ENCODE results near the gene PDE8A. TPM values are rescaled to one million over a fixed set of nuclear protein-coding genes. Genes with fewer than 3 reads are reported as not detected.
A peak's percentile ranks its signal among the peaks of the same experiment; 100 is the strongest.

PDE8A gene
- total and polyA plus RNA-seq, 2 experiments from 2014 or later: 5.6 to 7.5 TPM

DNA sequence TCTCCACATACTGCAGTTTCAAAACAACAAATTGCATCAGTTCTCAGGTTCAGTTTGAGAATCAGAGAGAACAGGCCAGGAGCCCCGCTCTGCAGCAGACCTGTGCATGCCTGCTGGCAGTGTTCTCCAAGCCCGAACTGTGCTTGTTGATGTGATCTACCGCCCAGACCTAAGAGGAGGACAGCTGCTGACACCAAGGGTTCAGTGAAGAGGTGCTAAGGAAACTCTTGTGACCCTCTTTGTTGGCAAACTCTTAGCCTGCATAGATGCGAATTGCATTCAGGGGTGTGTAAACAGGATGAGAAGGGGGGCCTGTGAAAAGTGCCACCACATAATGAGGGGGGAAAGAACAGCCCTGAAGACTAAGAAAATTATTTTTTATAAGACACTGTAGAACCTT is 89.8 kb downstream of the PDE8A start:
- TF ChIP-seq EZH2phosphoT487 (IDR thresholded peaks at IDR 0.05; ENCODE audit: unreplicated experiment): no peak
- H3K36me3 Mint-ChIP-seq (ENCODE audit: low read depth): no peaks in the 10 kb centered on the region
- Histone ChIP-seq H2AFZ (no peak overlapping the region), H3K27me3 (ENCODE audit: insufficient read depth) (no peaks in the 10 kb centered on the region), H3K9me2 (ENCODE audit: insufficient read depth) (no peaks in the 10 kb centered on the region), H3K4me3 (no peak overlapping the region), H3K36me3 (ENCODE audit: insufficient read depth) (no peaks in the 10 kb centered on the region), H4K20me1 (replicated peaks; ENCODE audit: insufficient read depth) (no peaks in the 10 kb centered on the region), H3K4me1 (ENCODE audit: insufficient read depth) (no peaks in the 10 kb centered on the region), H3F3A (replicated peaks; ENCODE audit: low read depth) (no peaks in the 10 kb centered on the region), H3K4me2 (no peak overlapping the region), H3K79me2 (replicated peaks; ENCODE audit: insufficient read depth) (no peaks in the 10 kb centered on the region), H3K27ac (ENCODE audit: low read depth) (peak overlapping the region; percentile 42; the same call in 1 of the 2 replicates)
- DNase-seq (ENCODE audit: low spot score): no peak
- H3K4me1 Mint-ChIP-seq: peaks cover 2% of the 10 kb centered on the region; the same call in 2 of the 3 replicates
- H3K27ac Mint-ChIP-seq: no peak overlapping the region
- H3K27me3 Mint-ChIP-seq (ENCODE audit: insufficient read depth, low read depth, poor library complexity): no peaks in the 10 kb centered on the region
- no peak for ATAC-seq
- H3K4me3 Mint-ChIP-seq: no peak overlapping the region
- H3K9me3 Mint-ChIP-seq: no peaks in the 10 kb centered on the region

DNA sequence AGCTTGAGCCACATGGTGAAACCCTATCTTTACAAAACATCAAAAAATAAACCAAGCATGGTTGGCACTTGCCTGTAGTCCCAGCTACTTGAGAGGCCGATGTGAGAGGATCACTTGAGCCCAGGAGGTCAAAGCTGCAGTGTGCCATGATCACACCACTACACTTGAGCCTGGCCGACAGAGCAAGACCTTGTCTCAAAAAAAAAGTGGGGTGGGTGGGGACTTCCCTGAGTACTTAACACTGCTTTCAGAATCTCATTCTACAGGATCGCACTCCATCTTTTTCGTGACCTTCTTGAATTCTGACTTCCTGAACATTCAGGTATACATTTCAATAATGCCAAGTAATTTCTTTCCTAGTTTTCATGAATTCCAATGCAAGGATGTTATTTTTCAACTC is 91.3 kb downstream of the PDE8A start:
- ATAC-seq: no peak
- Histone ChIP-seq H3K4me2 (no peak overlapping the region), H3K27ac (ENCODE audit: low read depth) (no peak overlapping the region), H3K9me2 (ENCODE audit: insufficient read depth) (no peaks in the 10 kb centered on the region), H3K4me1 (ENCODE audit: insufficient read depth) (no peaks in the 10 kb centered on the region), H3K27me3 (ENCODE audit: insufficient read depth) (no peaks in the 10 kb centered on the region), H2AFZ (no peak overlapping the region), H4K20me1 (replicated peaks; ENCODE audit: insufficient read depth) (no peaks in the 10 kb centered on the region), H3F3A (replicated peaks; ENCODE audit: low read depth) (no peaks in the 10 kb centered on the region), H3K79me2 (replicated peaks; ENCODE audit: insufficient read depth) (no peaks in the 10 kb centered on the region), H3K36me3 (ENCODE audit: insufficient read depth) (no peaks in the 10 kb centered on the region), H3K4me3 (no peak overlapping the region)
- Mint-ChIP-seq H3K4me3 (no peak overlapping the region), H3K4me1 (peaks cover 2% of the 10 kb centered on the region; the same call in 2 of the 3 replicates), H3K9me3 (no peaks in the 10 kb centered on the region), H3K36me3 (ENCODE audit: low read depth) (no peaks in the 10 kb centered on the region), H3K27me3 (ENCODE audit: insufficient read depth, low read depth, poor library complexity) (no peaks in the 10 kb centered on the region), H3K27ac (no peak overlapping the region)
- TF ChIP-seq, protein P1, sequence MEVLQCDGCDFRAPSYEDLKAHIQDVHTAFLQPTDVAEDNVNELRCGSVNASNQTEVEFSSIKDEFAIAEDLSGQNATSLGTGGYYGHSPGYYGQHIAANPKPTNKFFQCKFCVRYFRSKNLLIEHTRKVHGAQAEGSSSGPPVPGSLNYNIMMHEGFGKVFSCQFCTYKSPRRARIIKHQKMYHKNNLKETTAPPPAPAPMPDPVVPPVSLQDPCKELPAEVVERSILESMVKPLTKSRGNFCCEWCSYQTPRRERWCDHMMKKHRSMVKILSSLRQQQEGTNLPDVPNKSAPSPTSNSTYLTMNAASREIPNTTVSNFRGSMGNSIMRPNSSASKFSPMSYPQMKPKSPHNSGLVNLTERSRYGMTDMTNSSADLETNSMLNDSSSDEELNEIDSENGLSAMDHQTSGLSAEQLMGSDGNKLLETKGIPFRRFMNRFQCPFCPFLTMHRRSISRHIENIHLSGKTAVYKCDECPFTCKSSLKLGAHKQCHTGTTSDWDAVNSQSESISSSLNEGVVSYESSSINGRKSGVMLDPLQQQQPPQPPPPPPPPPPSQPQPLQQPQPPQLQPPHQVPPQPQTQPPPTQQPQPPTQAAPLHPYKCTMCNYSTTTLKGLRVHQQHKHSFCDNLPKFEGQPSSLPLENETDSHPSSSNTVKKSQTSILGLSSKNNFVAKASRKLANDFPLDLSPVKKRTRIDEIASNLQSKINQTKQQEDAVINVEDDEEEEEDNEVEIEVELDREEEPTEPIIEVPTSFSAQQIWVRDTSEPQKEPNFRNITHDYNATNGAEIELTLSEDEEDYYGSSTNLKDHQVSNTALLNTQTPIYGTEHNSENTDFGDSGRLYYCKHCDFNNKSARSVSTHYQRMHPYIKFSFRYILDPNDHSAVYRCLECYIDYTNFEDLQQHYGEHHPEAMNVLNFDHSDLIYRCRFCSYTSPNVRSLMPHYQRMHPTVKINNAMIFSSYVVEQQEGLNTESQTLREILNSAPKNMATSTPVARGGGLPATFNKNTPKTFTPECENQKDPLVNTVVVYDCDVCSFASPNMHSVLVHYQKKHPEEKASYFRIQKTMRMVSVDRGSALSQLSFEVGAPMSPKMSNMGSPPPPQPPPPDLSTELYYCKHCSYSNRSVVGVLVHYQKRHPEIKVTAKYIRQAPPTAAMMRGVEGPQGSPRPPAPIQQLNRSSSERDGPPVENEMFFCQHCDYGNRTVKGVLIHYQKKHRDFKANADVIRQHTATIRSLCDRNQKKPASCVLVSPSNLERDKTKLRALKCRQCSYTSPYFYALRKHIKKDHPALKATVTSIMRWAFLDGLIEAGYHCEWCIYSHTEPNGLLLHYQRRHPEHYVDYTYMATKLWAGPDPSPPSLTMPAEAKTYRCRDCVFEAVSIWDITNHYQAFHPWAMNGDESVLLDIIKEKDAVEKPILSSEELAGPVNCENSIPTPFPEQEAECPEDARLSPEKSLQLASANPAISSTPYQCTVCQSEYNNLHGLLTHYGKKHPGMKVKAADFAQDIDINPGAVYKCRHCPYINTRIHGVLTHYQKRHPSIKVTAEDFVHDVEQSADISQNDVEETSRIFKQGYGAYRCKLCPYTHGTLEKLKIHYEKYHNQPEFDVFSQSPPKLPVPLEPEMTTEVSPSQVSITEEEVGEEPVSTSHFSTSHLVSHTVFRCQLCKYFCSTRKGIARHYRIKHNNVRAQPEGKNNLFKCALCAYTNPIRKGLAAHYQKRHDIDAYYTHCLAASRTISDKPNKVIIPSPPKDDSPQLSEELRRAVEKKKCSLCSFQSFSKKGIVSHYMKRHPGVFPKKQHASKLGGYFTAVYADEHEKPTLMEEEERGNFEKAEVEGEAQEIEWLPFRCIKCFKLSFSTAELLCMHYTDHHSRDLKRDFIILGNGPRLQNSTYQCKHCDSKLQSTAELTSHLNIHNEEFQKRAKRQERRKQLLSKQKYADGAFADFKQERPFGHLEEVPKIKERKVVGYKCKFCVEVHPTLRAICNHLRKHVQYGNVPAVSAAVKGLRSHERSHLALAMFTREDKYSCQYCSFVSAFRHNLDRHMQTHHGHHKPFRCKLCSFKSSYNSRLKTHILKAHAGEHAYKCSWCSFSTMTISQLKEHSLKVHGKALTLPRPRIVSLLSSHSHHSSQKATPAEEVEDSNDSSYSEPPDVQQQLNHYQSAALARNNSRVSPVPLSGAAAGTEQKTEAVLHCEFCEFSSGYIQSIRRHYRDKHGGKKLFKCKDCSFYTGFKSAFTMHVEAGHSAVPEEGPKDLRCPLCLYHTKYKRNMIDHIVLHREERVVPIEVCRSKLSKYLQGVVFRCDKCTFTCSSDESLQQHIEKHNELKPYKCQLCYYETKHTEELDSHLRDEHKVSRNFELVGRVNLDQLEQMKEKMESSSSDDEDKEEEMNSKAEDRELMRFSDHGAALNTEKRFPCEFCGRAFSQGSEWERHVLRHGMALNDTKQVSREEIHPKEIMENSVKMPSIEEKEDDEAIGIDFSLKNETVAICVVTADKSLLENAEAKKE (CRISPR knock-in tag; IDR thresholded peaks at IDR 0.05): no peak
- TF ChIP-seq STAT1 (IDR thresholded peaks at IDR 0.05; ENCODE audit: unreplicated experiment) (no peak), EZH2 (IDR thresholded peaks at IDR 0.05; ENCODE audit: low read depth, unreplicated experiment) (no peak), ZNF114 (CRISPR knock-in tag; IDR thresholded peaks at IDR 0.05) (no peak)
- DNase-seq (ENCODE audit: low spot score): no peak
